NCI-H187 treated with DMSO at 0.1 percent for 48 hours (cell line): ENCODE results near the gene LAT.

Experiments used
- DNase-seq: peaks from one replicate; lab custom pipeline; 2025; lab: John Stamatoyannopoulos, UW

The LAT gene

GRCh38 chr16:29009050-29009837 is 24.4 kb downstream of the LAT start:
- no peak for DNase-seq

DNA sequence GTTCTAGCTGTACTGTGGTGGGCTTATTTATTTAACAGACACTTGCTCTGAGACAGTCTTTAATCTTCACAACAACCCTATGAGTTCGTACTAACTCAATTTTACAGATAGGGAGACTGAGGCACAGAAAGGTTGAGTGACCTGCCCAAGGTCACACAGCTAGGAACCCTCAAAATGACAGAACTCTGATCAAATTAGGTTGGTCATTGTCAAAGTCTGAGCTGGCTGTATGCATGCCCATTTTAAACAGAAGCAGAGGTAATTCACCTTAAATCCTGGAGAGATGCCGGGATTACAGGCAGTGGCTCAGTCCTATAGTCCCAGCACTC is 24.9 kb downstream of the LAT start:
- DNase-seq, result no peak

DNA sequence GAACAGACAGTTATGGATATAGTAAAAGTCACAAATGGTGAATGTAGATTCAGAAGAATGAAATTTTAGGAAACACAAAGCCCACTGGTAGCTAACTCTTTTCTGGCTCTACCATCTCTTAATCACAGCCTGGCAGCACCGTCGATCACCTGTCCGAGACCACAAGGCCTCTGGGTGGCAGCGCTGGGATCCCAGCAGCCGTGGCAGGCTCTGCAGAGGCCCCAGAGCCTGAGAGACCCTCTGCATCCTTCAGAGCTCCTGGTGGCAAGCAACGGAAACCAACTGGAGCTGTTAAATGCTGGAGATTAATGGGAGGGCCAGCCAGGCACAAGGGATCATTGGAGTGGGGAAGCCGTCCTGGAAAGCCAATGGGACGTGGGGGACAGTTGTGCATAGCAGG is 26.3 kb downstream of the LAT start:
- no peak for DNase-seq

GRCh38 chr16:29011851-29012250 is 27.0 kb downstream of the LAT start:
- no peak for DNase-seq

GRCh38 chr16:29012913-29013553 is 28.2 kb downstream of the LAT start:
- no peak for DNase-seq

- no peak for DNase-seq
Observed at GRCh38 chr16:29014561-29015069, 29.8 kb downstream of the LAT start.

GRCh38 chr16:29022196-29022595 is 37.3 kb downstream of the LAT start:
- DNase-seq, result no peak

- no peak for DNase-seq
Observed at GRCh38 chr16:29023279-29024277, 38.7 kb downstream of the LAT start.

GRCh38 chr16:29024278-29024677 is 39.4 kb downstream of the LAT start:
- DNase-seq, result no peak

- DNase-seq, result no peak
Observed at GRCh38 chr16:29025218-29025617, 40.4 kb downstream of the LAT start.

DNA sequence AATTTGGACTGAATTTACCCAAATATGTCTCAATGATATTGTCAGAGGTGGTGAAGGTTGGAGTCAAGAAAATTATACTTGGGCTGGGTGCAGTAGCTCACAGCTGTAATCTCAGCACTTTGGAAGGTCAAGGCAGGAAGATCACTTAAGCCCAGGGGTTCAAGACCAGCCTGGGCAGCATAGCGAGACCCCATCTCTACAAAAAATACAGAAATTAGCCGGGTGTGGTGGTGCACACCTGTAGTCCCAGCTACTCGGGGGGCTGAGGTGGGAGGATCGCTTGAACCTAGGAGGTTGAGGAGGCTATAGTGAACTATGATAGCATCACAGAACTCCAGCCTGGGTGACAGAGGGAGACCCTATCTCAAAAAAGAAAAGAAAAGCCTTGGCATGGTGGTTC is 40.9 kb downstream of the LAT start:
- no peak for DNase-seq

DNA sequence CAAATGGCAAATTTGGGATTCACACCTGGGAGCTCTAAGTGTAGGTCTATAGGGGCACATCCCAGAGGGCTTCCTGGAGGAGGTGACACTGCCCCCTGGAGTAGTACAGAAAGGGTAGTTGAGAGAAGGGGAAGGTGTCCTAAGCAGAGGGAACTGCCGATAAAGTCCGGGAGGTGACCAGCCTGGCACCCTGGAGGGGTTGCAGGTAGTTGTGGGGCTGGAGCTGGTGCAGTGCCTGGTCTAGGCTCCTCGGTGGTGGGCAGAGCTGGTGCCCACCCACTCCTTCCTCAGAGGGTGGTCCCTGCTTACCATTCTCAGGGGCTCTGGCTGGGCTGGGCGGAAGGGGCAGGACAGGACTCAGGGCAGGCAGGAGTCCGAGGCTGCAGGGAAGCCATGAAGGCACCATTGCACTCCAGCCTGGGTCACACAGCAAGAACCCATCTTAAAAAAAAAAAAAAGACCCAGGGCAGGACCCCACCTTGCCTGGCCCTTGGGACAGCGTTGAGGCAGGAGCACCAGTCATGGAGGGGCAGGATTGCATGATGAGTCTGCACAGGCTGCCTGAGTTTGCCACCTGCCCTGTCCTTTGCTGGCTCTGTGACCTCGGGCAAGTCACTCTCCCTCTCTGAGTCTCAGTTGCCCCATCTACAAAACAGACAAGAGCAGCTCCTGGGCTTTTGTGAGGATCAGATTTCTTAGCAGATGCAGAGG is 43.8 kb downstream of the LAT start:
- DNase-seq, result no peak

DNA sequence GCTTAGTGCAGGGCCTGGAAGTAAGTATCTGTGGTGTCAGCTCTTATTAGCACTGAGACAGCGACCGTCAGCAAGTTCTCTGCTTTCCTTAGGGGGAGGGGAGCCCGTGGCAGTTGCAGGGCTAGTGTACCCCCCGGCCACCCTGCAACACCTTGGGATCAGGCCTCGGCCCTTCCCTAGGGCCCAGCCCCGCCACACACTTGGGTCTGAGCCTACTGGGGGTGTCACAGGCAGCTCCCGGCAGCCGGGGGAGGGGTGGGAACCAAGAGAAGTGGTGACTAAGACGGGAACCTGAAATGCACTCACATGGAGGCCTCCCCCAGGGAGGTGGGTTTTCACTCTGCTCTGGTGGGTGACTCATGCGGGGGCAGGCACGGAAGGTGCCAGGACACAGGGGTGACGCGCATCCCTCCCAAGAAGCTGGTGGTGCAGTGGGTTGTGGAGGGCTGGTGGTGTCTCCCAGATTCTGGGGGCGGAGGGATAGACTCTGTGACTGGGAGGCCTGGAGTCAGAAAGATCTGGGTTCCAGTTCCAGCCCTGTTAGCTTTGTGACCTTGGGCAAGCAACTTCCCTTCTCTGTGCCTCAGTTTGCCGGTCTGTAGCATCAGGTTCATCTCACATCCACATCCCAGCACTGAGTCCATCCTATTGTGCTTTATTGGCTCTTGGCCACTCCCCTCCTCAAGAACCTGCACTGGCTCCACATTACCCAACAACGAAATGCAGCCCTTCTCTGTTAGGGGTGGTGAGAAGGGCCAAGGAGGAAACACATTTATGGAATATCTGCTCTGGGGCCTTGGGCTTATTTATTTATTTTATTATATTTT is 44.5 kb downstream of the LAT start:
- DNase-seq, result no peak

- no peak for DNase-seq
Observed at GRCh38 chr16:29030086-29030840, 45.4 kb downstream of the LAT start.
